HCT116 (cell line): ENCODE measurements around the gene BTN1A1. TPM values are rescaled to one million over a fixed set of nuclear protein-coding genes. Genes with fewer than 3 reads are reported as not detected.

Source experiments
- ATAC-seq: fragments of 200-7000 bp; cut with Tn5 transposase; 2 replicates; pipeline ENCODE4 v1.9.1; 2020; ENCODE audit warnings: mild to moderate bottlenecking, moderate library complexity
- BruUV-seq: library from RNA; stranded (reverse); fragments of 400-500 nt; replicated peaks from 2 replicates; lab custom pipeline; 2021; lab: Mats Ljungman, UMichigan
- CTCF ChIA-PET: fragments of 300-600 bp; sonication (Branson Sonifier 250); formaldehyde crosslinking; loops from one replicate; lab custom pipeline; 2021; ENCODE audit warnings: antibody characterized with exemption; lab: Charles Lee
- POLR2A ChIA-PET: fragments of 300-600, 350-600 bp; sonication (Branson Sonifier 250); formaldehyde crosslinking; loops from one replicate; lab custom pipeline; 2021; ENCODE audit warnings: antibody characterized with exemption; lab: Charles Lee
- RAD21 ChIA-PET, 2 experiments: fragments of 300-600 bp; sonication (Branson Sonifier 250); formaldehyde crosslinking; loops; one replicate each; lab custom pipeline; 2023; ENCODE audit warnings: low total read pairs in 2 of 2; ENCODE audit not compliant: uncharacterized antibody in 2 of 2, unreplicated experiment in 2 of 2, low non-redundant PET in 1 of 2; lab: Charles Lee
- DNase-seq: peaks from one replicate; pipeline ENCODE4 v3.0.0-alpha.2; 2010; ENCODE audit warnings: low read depth, low spot score
- H2AFZ ChIP-seq: fragments of 200-600 bp; shearing (Covaris generic), sonication (generic); 2 replicates; pipeline ENCODE4 v1.6.1; 2017; ENCODE audit warnings: low read depth, mixed run types, mixed read lengths, antibody characterized with exemption, low read length; ENCODE audit not compliant: poor library complexity, severe bottlenecking
- H3K27ac ChIP-seq: 2 replicates; pipeline ENCODE4 v1.5.1; 2012; ENCODE audit warnings: low read depth, low read length
- H3K27me3 ChIP-seq: fragments of 200-600 bp; sonication (generic); 2 replicates; pipeline ENCODE4 v1.6.1; 2016; ENCODE audit warnings: mixed run types, low read length, mixed read lengths; ENCODE audit not compliant: insufficient read depth
- H3K36me3 ChIP-seq, 2 experiments: fragments of 200-500 bp in 1 of 2; fragments of 200-600 bp in 1 of 2; sonication (Bioruptor generic) in 1 of 2; sonication (generic) in 1 of 2; 2 replicates each; pipeline versions ENCODE4 v1.5.1 to v1.6.1; 2014 to 2016; ENCODE audit warnings: low read length in 2 of 2, inconsistent platforms in 1 of 2, mixed read lengths in 1 of 2, mixed run types in 1 of 2; ENCODE audit not compliant: insufficient read depth in 2 of 2, control insufficient read depth in 1 of 2
- H3K4me1 ChIP-seq, 2 experiments: fragments of 200-600 bp in 1 of 2; sonication (generic) in 1 of 2; 2 replicates each; pipeline versions ENCODE4 v1.5.1 to v1.6.1; 2012 to 2017; ENCODE audit warnings: low read length in 2 of 2, inconsistent platforms in 1 of 2, mild to moderate bottlenecking in 1 of 2, mixed read lengths in 1 of 2, mixed run types in 1 of 2, moderate library complexity in 1 of 2; ENCODE audit not compliant: insufficient read depth in 2 of 2, control insufficient read depth in 1 of 2
- H3K4me2 ChIP-seq: fragments of 200-600 bp; sonication (generic); 2 replicates; pipeline ENCODE4 v1.6.1; 2017; ENCODE audit warnings: mixed run types, low read length, mixed read lengths
- H3K4me3 ChIP-seq, 2 experiments: fragments of 200-600 bp in 1 of 2; sonication (generic) in 1 of 2; replicated peaks in 1 of 2; 2 replicates each; pipeline ENCODE4 v1.5.1; 2011 to 2016; ENCODE audit warnings: low read length in 2 of 2, control low read depth in 1 of 2, low read depth in 1 of 2, mild to moderate bottlenecking in 1 of 2, mixed read lengths in 1 of 2, mixed run types in 1 of 2
- H3K79me2 ChIP-seq: fragments of 200-600 bp; sonication (generic); 2 replicates; pipeline ENCODE4 v1.6.1; 2017; ENCODE audit warnings: mild to moderate bottlenecking, mixed run types, low read length, moderate library complexity, mixed read lengths; ENCODE audit not compliant: insufficient read depth
- H3K9ac ChIP-seq: fragments of 200-600 bp; sonication (generic); 2 replicates; pipeline ENCODE4 v1.6.1; 2016; ENCODE audit warnings: low read length, mixed read lengths
- H3K9me2 ChIP-seq: fragments of 200-600 bp; sonication (generic), shearing (Covaris generic); 2 replicates; pipeline ENCODE4 v1.6.1; 2017; ENCODE audit warnings: mixed run types, mild to moderate bottlenecking, moderate library complexity; ENCODE audit not compliant: insufficient read depth
- H3K9me3 ChIP-seq, 2 experiments: fragments of 200-500 bp in 1 of 2; fragments of 200-600 bp in 1 of 2; sonication (Bioruptor generic) in 1 of 2; sonication (generic) in 1 of 2; 2 replicates each; pipeline ENCODE4 v1.6.1; 2014 to 2017; ENCODE audit warnings: low read length in 2 of 2, mixed read lengths in 2 of 2, inconsistent platforms in 1 of 2, low read depth in 1 of 2, mild to moderate bottlenecking in 1 of 2, mixed run types in 1 of 2, moderate library complexity in 1 of 2; ENCODE audit not compliant: control insufficient read depth in 1 of 2, insufficient read depth in 1 of 2
- H4K20me1 ChIP-seq: fragments of 200-600 bp; sonication (generic), shearing (Covaris generic); 2 replicates; pipeline ENCODE4 v1.6.1; 2017; ENCODE audit warnings: mixed run types, mild to moderate bottlenecking, moderate library complexity; ENCODE audit not compliant: insufficient read depth
- EGR1 ChIP-seq: IDR thresholded peaks from 2 replicates; pipeline ENCODE4 v1.6.1; 2012; ENCODE audit warnings: low read depth
- EZH2phosphoT487 ChIP-seq: fragments of 200-600 bp; IDR thresholded peaks from 2 replicates; pipeline ENCODE4 v1.6.1; 2018; ENCODE audit warnings: antibody characterized with exemption, borderline replicate concordance
- FOSL1 ChIP-seq: IDR thresholded peaks from 2 replicates; pipeline ENCODE4 v1.6.1; 2012; ENCODE audit warnings: low read depth
- JUND ChIP-seq: IDR thresholded peaks from 2 replicates; pipeline ENCODE4 v1.6.1; 2012
- POLR2AphosphoS5 ChIP-seq: IDR thresholded peaks from 2 replicates; pipeline ENCODE4 v1.6.1; 2011; ENCODE audit warnings: mild to moderate bottlenecking, low read depth, low read length, moderate library complexity
- RAD21 ChIP-seq: IDR thresholded peaks from 2 replicates; pipeline ENCODE4 v1.6.1; 2012; ENCODE audit warnings: low read depth, mild to moderate bottlenecking
- REST ChIP-seq: IDR thresholded peaks from 2 replicates; pipeline ENCODE4 v1.6.1; 2012; ENCODE audit warnings: low read depth
- SIN3A ChIP-seq: IDR thresholded peaks from 2 replicates; pipeline ENCODE4 v1.6.1; 2012; ENCODE audit warnings: low read depth
- TCF7L2 ChIP-seq: IDR thresholded peaks from 2 replicates; pipeline ENCODE4 v1.7.0; 2011; ENCODE audit warnings: borderline replicate concordance, inconsistent platforms; ENCODE audit not compliant: insufficient read depth, insufficient read length; ENCODE audit errors: extremely low read depth
- YY1 ChIP-seq: IDR thresholded peaks from 2 replicates; pipeline ENCODE4 v1.6.1; 2011; ENCODE audit warnings: low read length, low read depth, moderate library complexity, mild to moderate bottlenecking; ENCODE audit not compliant: insufficient replicate concordance; ENCODE audit errors: extremely low read depth
- ZNF274 ChIP-seq: fragments of 200-500 bp; sonication (Bioruptor generic); IDR thresholded peaks from 2 replicates; pipeline ENCODE4 v1.6.1; 2014; ENCODE audit warnings: mild to moderate bottlenecking, low read depth, low read length, inconsistent platforms
- intact Hi-C: fragments of 100-400 bp; cut with micrococcal nuclease; formaldehyde crosslinking; loops from 2 replicates; pipeline ENCODE4 v1.10.0; 2022
- total RNA-seq: library from RNA; stranded (reverse); gene quantifications from one replicate; pipeline ENCODE4 v1.2.1, GENCODE V29; 2021; ENCODE audit not compliant: unreplicated experiment
- TF ChIP-seq, protein P1 (sequence below): IDR thresholded peaks from 2 replicates; pipeline ENCODE4 v1.6.1; 2012
- TF ChIP-seq, protein P2 (sequence below), 3 experiments: fragments of 200-600 bp in 1 of 3; sonication (generic) in 1 of 3; IDR thresholded peaks in 2 of 3; conservative IDR thresholded peaks in 1 of 3; 2 replicates each; pipeline ENCODE4 v1.5.1; 2012 to 2017; ENCODE audit warnings: low read depth in 2 of 3, low read length in 2 of 3, antibody characterized with exemption in 1 of 3, borderline replicate concordance in 1 of 3, control low read depth in 1 of 3, mild to moderate bottlenecking in 1 of 3, mixed read lengths in 1 of 3, mixed run types in 1 of 3, moderate library complexity in 1 of 3; ENCODE audit not compliant: insufficient read depth in 1 of 3
- TF ChIP-seq, protein P3 (sequence below): IDR thresholded peaks from 2 replicates; pipeline ENCODE4 v1.6.1; 2012

The BTN1A1 gene
- total RNA-seq, 1 experiment from 2014 or later = 0.32 TPM

GRCh38 chr6:26526928-26527327 is 26.8 kb downstream of the BTN1A1 start:
- ChIA-PET RAD21 (no interaction called here), POLR2A (interaction anchor here (1.0 kb wide), 1 partner anchor 11 kb away, joined by 3 read pairs; the partner anchor contains the start of gene HMGN4), CTCF (interaction anchor here (1.4 kb wide), 1 partner anchor 185 kb away, joined by 3 read pairs; no protein-coding TSS in a partner anchor)
- H4K20me1 ChIP-seq = no peaks in the 10 kb centered on the region
- H2AFZ ChIP-seq = no peak overlapping the region
- H3K27ac ChIP-seq = no peak overlapping the region
- no peaks in the 10 kb centered on the region for H3K4me1 ChIP-seq
- no peak overlapping the region for H3K4me3 ChIP-seq
- BruUV-seq = no TSS peak
- H3K9me2 ChIP-seq = no peaks in the 10 kb centered on the region
- H3K9me3 ChIP-seq = no peaks in the 10 kb centered on the region
- no peaks in the 10 kb centered on the region for H3K36me3 ChIP-seq
- no peaks in the 10 kb centered on the region for H3K79me2 ChIP-seq
- intact Hi-C loops = no loop called here
- no peaks in the 10 kb centered on the region for H3K27me3 ChIP-seq
- no peak overlapping the region for H3K9ac ChIP-seq
- ATAC-seq (no peak), DNase-seq (no peak)
- TF ChIP-seq RAD21 (no peak), YY1 (no peak), TCF7L2 (no peak), EGR1 (no peak)
- no peak overlapping the region for H3K4me2 ChIP-seq

- H3K4me1 ChIP-seq = peaks cover 3 to 10% of the 10 kb centered on the region in 2 experiments; a peak in 2 of 4 replicates
- RAD21 ChIA-PET = no interaction called here
- H3K27me3 ChIP-seq = no peaks in the 10 kb centered on the region
- no peak overlapping the region for H2AFZ ChIP-seq
- no peaks in the 10 kb centered on the region for H3K9me2 ChIP-seq
- H3K9me3 ChIP-seq = no peaks in the 10 kb centered on the region
- ATAC-seq (no peak), DNase-seq (no peak)
- no peaks in the 10 kb centered on the region for H3K36me3 ChIP-seq
- H3K4me2 ChIP-seq = no peak overlapping the region
- H3K9ac ChIP-seq = no peak overlapping the region
- POLR2A ChIA-PET = no interaction called here
- no peaks in the 10 kb centered on the region for H3K79me2 ChIP-seq
- intact Hi-C loops = loop anchor here (10.0 kb wide), 1 partner anchor 355 kb away; no protein-coding TSS in a partner anchor
- no TSS peak for BruUV-seq
- H4K20me1 ChIP-seq = no peaks in the 10 kb centered on the region
- no peak overlapping the region for H3K4me3 ChIP-seq
- H3K27ac ChIP-seq = no peak overlapping the region
- CTCF ChIA-PET = no interaction called here
- TF ChIP-seq ZNF274 = no peak
- no peak for TF ChIP-seq REST
- TF ChIP-seq, protein P1, sequence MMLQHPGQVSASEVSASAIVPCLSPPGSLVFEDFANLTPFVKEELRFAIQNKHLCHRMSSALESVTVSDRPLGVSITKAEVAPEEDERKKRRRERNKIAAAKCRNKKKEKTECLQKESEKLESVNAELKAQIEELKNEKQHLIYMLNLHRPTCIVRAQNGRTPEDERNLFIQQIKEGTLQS = no peak
- no peak for TF ChIP-seq SIN3A
- TF ChIP-seq, protein P2, sequence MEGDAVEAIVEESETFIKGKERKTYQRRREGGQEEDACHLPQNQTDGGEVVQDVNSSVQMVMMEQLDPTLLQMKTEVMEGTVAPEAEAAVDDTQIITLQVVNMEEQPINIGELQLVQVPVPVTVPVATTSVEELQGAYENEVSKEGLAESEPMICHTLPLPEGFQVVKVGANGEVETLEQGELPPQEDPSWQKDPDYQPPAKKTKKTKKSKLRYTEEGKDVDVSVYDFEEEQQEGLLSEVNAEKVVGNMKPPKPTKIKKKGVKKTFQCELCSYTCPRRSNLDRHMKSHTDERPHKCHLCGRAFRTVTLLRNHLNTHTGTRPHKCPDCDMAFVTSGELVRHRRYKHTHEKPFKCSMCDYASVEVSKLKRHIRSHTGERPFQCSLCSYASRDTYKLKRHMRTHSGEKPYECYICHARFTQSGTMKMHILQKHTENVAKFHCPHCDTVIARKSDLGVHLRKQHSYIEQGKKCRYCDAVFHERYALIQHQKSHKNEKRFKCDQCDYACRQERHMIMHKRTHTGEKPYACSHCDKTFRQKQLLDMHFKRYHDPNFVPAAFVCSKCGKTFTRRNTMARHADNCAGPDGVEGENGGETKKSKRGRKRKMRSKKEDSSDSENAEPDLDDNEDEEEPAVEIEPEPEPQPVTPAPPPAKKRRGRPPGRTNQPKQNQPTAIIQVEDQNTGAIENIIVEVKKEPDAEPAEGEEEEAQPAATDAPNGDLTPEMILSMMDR (IDR thresholded peaks at IDR 0.05 in 2 of 3, conservative IDR thresholded peaks at IDR 0.05 in 1 of 3; ENCODE audit: borderline replicate concordance in 1 of 3, insufficient read depth in 1 of 3, low read depth in 2 of 3, low read length in 2 of 3) = no peak
- no peak for TF ChIP-seq FOSL1
- no peak for TF ChIP-seq POLR2AphosphoS5
- TF ChIP-seq, protein P3, sequence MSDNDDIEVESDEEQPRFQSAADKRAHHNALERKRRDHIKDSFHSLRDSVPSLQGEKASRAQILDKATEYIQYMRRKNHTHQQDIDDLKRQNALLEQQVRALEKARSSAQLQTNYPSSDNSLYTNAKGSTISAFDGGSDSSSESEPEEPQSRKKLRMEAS = no peak
- no peak for TF ChIP-seq JUND
- TF ChIP-seq RAD21 = no peak
- no peak for TF ChIP-seq EZH2phosphoT487
- TF ChIP-seq EGR1 = no peak
- TF ChIP-seq YY1 = no peak
Measured at GRCh38 chr6:26530203-26530602, 30.1 kb downstream of the BTN1A1 start.
